K562 (cell line): ENCODE data around the gene FCAMR.

Source experiments
- EZH2 ChIP-seq: IDR thresholded peaks from 2 replicates; pipeline ENCODE4 v1.6.1; 2012; ENCODE audit warnings: low read depth, mild to moderate bottlenecking, inconsistent platforms, low read length, borderline replicate concordance
- FOXA1 ChIP-seq: fragments of 450-650 bp; IDR thresholded peaks from 2 replicates; pipeline ENCODE4 v1.6.1; 2016; ENCODE audit warnings: mild to moderate bottlenecking, borderline replicate concordance
- HDGF ChIP-seq: fragments of 450-650 bp; IDR thresholded peaks from 2 replicates; pipeline ENCODE4 v1.6.1; 2016
- MAZ ChIP-seq, 2 experiments: fragments of 450-650 bp in 1 of 2; sonication (generic) in 1 of 2; formaldehyde crosslinking; IDR thresholded peaks in 1 of 2; conservative IDR thresholded peaks in 1 of 2; 2 replicates each; pipeline versions ENCODE4 v1.4.0 to v1.5.0; 2020; ENCODE audit warnings: mild to moderate bottlenecking in 1 of 2, missing genetic modification reagents in 1 of 2
- NBN ChIP-seq: fragments of 450-650 bp; IDR thresholded peaks from 2 replicates; pipeline ENCODE4 v1.6.1; 2016; ENCODE audit warnings: low read depth, mild to moderate bottlenecking
- NR2C2 ChIP-seq, 2 experiments: fragments of 200-800 bp in 1 of 2; sonication (Bioruptor generic) in 1 of 2; sonication (generic) in 1 of 2; formaldehyde crosslinking in 1 of 2; IDR thresholded peaks; 2 replicates each; pipeline versions ENCODE4 v1.6.1 to v1.8.0; 2016 to 2022; ENCODE audit warnings: mild to moderate bottlenecking in 1 of 2, missing compliant biosample characterization in 1 of 2, missing genetic modification characterization in 1 of 2, missing genetic modification reagents in 1 of 2
- SNRNP70 ChIP-seq: fragments of 200-400 bp; formaldehyde crosslinking; optimal IDR thresholded peaks from 2 replicates; pipeline ENCODE3; 2017; ENCODE audit warnings: low read depth, low read length
- STAT5B ChIP-seq: fragments of 250-450 bp; sonication (Bioruptor Pico); IDR thresholded peaks from 2 replicates; pipeline ENCODE4 v1.8.0; 2021; ENCODE audit warnings: mild to moderate bottlenecking, inconsistent platforms
- TAF1 ChIP-seq: IDR thresholded peaks from 2 replicates; pipeline ENCODE4 v1.6.1; 2011; ENCODE audit warnings: mild to moderate bottlenecking, low read length, moderate library complexity; ENCODE audit not compliant: insufficient read depth, control insufficient read depth, severe bottlenecking; ENCODE audit errors: extremely low read depth
- ZFPM2 ChIP-seq: fragments of 250-450 bp; sonication (Bioruptor Pico); IDR thresholded peaks from 2 replicates; pipeline ENCODE4 v1.5.1; 2022; ENCODE audit warnings: mild to moderate bottlenecking
- ZNF263 ChIP-seq: sonication (generic); formaldehyde crosslinking; IDR thresholded peaks from 2 replicates; pipeline ENCODE4 v1.8.0; 2022; ENCODE audit warnings: mild to moderate bottlenecking, missing genetic modification reagents, borderline replicate concordance
- TF ChIP-seq, protein P1 (sequence below): fragments of 150-350 bp; conservative IDR thresholded peaks from 2 replicates; pipeline ENCODE4 v1.6.1; 2014; ENCODE audit warnings: low read length
- TF ChIP-seq, protein P2 (sequence below): fragments of 450-650 bp; IDR thresholded peaks from 2 replicates; pipeline ENCODE4 v1.6.1; 2016; ENCODE audit warnings: borderline replicate concordance
- TF ChIP-seq, protein P3 (sequence below), 3 experiments: IDR thresholded peaks in 2 of 3; conservative IDR thresholded peaks in 1 of 3; 2 replicates each; pipeline ENCODE4 v1.5.1; 2011 to 2012; ENCODE audit warnings: low read length in 3 of 3, mild to moderate bottlenecking in 3 of 3, control low read depth in 2 of 3, improper control_type of control experiment in 1 of 3, inconsistent platforms in 1 of 3, low read depth in 1 of 3, mixed read lengths in 1 of 3, moderate library complexity in 1 of 3; ENCODE audit not compliant: insufficient read depth in 2 of 3

DNA sequence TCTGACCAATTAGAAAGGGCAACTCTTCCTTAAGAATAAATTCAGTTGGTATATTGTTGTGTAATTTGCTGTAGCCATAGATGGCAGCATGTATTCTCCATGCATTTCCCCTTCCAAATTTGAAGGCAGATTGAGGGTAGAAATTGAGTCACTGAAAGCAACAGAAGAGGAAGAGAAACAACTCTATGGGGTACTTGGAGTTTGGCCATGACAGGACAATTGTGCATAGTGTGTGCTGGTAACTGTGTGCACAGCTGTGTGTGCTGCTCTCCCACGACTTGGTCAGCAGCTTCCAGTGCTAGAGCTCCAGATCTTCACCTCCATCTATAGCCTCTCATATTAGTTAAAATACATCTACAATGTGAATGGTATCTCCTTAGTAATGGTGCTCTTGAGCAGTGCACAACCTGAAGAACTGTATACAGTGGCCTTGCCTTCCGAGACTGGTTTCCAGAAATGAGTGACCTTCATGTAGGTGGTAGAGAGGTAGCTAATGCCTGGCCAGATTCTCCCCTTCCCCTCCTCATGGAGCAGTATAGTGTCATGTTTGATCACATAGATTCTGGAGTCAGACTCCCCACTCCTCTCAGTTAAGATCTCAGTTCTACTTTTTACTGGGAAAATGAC, 882 bp upstream of the FCAMR start:
- no peak for TF ChIP-seq EZH2
- no peak for TF ChIP-seq ZNF263
- TF ChIP-seq ZFPM2 (CRISPR knock-in tag): no peak
- TF ChIP-seq MAZ (CRISPR knock-in tag; conservative IDR thresholded peaks at IDR 0.05 in 1 of 2, IDR thresholded peaks at IDR 0.05 in 1 of 2): no peak
- TF ChIP-seq NR2C2 (CRISPR knock-in tag; IDR thresholded peaks at IDR 0.05): no peak
- no peak for TF ChIP-seq NR2C2 (tag; IDR thresholded peaks at IDR 0.05)
- TF ChIP-seq, protein P1, sequence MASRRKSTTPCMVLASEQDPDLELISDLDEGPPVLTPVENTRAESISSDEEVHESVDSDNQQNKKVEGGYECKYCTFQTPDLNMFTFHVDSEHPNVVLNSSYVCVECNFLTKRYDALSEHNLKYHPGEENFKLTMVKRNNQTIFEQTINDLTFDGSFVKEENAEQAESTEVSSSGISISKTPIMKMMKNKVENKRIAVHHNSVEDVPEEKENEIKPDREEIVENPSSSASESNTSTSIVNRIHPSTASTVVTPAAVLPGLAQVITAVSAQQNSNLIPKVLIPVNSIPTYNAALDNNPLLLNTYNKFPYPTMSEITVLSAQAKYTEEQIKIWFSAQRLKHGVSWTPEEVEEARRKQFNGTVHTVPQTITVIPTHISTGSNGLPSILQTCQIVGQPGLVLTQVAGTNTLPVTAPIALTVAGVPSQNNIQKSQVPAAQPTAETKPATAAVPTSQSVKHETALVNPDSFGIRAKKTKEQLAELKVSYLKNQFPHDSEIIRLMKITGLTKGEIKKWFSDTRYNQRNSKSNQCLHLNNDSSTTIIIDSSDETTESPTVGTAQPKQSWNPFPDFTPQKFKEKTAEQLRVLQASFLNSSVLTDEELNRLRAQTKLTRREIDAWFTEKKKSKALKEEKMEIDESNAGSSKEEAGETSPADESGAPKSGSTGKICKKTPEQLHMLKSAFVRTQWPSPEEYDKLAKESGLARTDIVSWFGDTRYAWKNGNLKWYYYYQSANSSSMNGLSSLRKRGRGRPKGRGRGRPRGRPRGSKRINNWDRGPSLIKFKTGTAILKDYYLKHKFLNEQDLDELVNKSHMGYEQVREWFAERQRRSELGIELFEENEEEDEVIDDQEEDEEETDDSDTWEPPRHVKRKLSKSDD: no peak
- TF ChIP-seq, protein P2, sequence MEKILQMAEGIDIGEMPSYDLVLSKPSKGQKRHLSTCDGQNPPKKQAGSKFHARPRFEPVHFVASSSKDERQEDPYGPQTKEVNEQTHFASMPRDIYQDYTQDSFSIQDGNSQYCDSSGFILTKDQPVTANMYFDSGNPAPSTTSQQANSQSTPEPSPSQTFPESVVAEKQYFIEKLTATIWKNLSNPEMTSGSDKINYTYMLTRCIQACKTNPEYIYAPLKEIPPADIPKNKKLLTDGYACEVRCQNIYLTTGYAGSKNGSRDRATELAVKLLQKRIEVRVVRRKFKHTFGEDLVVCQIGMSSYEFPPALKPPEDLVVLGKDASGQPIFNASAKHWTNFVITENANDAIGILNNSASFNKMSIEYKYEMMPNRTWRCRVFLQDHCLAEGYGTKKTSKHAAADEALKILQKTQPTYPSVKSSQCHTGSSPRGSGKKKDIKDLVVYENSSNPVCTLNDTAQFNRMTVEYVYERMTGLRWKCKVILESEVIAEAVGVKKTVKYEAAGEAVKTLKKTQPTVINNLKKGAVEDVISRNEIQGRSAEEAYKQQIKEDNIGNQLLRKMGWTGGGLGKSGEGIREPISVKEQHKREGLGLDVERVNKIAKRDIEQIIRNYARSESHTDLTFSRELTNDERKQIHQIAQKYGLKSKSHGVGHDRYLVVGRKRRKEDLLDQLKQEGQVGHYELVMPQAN: no peak
- TF ChIP-seq STAT5B (CRISPR knock-in tag): no peak
- TF ChIP-seq FOXA1: no peak
- TF ChIP-seq NBN: no peak
- TF ChIP-seq, protein P3, sequence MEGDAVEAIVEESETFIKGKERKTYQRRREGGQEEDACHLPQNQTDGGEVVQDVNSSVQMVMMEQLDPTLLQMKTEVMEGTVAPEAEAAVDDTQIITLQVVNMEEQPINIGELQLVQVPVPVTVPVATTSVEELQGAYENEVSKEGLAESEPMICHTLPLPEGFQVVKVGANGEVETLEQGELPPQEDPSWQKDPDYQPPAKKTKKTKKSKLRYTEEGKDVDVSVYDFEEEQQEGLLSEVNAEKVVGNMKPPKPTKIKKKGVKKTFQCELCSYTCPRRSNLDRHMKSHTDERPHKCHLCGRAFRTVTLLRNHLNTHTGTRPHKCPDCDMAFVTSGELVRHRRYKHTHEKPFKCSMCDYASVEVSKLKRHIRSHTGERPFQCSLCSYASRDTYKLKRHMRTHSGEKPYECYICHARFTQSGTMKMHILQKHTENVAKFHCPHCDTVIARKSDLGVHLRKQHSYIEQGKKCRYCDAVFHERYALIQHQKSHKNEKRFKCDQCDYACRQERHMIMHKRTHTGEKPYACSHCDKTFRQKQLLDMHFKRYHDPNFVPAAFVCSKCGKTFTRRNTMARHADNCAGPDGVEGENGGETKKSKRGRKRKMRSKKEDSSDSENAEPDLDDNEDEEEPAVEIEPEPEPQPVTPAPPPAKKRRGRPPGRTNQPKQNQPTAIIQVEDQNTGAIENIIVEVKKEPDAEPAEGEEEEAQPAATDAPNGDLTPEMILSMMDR (IDR thresholded peaks at IDR 0.05 in 2 of 3, conservative IDR thresholded peaks at IDR 0.05 in 1 of 3; ENCODE audit: insufficient read depth in 2 of 3, low read depth in 1 of 3, low read length in 3 of 3): no peak
- TF ChIP-seq SNRNP70: no peak
- no peak for TF ChIP-seq HDGF
- no peak for TF ChIP-seq TAF1
